HT-29 (cell line): ENCODE data around the gene LRRTM4. TPM values are rescaled to one million over a fixed set of nuclear protein-coding genes. Genes with fewer than 3 reads are reported as not detected.
A peak's percentile ranks its signal among the peaks of the same experiment; 100 is the strongest.

Experiments used
- DNase-seq: peaks from one replicate; pipeline ENCODE4 v3.0.0-alpha.2; 2015; ENCODE audit warnings: low spot score
- total RNA-seq: library from RNA; depleted of rRNA; stranded (reverse); fragments of >200 nt; shearing (Covaris generic); gene quantifications from 2 replicates; pipeline ENCODE4 v1.2.3, GENCODE V29; 2014; rRNA removed

The LRRTM4 gene
- not detected in 2 replicates for total RNA-seq

DNA sequence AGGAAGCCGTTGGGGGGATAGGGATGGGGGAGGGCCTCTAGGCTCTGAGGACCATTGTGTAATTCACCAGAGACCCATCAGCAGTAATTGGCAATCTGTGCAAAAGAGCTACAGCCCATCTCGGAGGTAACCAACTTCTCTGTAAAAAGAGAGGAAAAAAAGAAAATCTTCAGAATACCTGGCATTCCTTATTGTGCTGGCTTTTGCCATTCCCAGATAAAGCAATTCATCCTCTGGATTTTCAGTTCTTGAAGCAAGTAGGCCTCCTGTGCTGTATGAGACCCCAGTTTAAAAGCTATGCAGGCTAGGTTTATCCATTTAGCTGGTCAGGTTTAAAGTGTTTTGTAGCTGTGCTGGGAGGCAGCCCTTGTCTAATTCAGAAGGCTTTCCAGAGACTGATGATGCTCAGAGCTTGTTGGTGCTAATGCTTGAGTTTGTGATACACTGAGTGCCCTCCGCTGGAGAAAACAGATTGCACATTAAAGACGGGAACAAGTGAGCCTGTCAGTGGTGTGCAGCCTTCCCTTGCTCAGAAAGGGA, at the start of gene LRRTM4:
Gene LRRTM4 (minus strand): TSS at position 446 of the 540 bp plus-strand sequence.
- peak; percentile 50 for DNase-seq

DNA sequence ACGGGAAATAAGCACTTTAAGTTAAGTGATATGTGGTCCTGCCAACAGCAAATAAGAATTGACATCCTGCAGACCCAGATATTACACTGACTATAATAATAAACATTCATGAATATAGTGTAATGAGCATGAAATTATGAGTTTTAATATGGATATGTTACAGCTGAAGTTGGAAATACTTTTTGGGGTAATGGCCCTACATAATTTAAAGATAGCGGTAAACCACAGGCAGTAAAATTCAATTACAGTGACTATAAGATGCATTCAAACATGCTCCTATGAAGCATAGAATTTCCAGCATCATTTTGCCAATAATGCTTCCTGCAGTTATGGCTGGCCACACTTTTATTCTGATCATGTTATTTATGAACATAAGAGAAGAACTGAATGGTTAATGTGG, 49.4 kb upstream of the LRRTM4 start:
- DNase-seq = no peak

DNA sequence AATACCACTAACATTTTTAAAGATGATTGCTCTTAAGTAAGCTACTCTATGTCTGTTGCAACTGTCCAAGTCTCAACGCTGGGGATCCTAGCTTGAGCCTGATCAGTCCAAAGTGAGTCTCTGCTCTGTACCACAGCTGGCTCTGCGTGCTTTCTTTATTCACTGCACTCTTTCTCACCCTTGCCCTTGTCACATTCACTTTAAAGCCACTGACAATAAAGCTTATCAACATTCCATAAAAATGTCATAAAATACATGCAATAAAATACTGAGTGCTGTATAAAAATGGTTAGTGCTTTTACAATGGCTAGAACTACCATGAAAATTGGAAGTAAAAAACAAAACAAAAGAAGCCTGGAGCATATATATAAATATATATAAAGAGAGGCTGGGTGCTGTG, 45.5 kb upstream of the LRRTM4 start:
- peak; percentile 78 for DNase-seq

GRCh38 chr2:77566582-77566981, 44.4 kb upstream of the LRRTM4 start:
- peak; percentile 49 for DNase-seq

DNA sequence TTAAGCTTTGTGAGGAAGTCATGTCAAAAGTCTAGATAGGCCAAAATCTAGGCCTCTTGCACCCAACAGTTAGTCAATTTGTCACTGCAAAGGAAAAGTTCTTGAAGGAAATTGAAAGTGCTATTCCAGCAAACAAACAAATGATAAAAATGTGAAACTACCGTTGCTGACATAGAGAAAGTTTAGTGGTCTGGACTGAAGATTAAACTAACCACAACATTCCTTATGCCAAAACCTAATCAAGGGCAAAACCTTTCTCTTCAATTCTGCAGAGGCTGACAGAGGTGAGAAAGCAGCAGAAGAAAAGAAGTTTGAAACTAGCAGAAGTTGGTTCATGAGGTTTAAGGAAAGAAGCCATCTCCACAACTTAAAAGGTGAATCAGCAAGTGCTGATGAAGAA, 44.0 kb upstream of the LRRTM4 start:
- DNase-seq = no peak

DNA sequence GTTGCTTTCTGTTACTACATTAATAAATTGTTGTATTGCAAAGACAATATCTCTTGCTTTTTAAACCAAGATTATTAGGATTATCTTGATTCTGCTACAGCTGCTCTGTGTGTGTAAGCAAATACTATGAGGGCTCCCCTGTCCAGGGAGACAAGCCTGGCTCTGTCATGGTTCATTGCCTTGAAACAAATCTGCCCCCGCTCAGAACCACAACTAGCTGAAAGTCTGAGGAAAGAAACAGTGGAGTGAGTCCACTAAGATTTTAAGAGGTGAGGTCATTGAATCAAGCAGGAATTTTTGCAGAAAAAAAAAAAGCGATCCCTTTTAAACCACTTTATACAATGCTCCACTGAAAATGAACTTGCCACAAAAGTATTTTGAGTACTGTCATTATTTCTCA, 30.8 kb upstream of the LRRTM4 start:
- no peak for DNase-seq

GRCh38 chr2:77538031-77538430, 15.9 kb upstream of the LRRTM4 start:
- DNase-seq = no peak

DNA sequence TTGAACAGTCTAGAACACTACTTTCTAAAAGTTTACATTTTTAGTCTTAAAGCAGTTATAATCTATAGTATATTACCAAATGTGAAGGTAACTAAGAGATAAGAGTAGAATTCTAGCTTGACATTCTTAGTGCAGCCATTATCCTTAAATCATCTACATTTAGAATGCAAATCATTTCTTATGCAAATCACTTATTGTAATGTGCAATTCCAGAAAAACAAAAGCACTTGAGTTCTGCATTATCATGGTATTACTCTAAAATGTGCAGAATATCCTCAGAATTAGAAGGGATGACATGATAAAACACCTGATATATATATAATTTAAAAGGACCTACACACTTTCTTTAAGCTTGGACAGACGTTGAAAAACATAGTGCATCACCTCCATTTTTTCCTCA, 712 bp upstream of the LRRTM4 start:
- no peak for DNase-seq

GRCh38 chr2:77521548-77521891, 656 bp downstream of the LRRTM4 start:
- no peak for DNase-seq

DNA sequence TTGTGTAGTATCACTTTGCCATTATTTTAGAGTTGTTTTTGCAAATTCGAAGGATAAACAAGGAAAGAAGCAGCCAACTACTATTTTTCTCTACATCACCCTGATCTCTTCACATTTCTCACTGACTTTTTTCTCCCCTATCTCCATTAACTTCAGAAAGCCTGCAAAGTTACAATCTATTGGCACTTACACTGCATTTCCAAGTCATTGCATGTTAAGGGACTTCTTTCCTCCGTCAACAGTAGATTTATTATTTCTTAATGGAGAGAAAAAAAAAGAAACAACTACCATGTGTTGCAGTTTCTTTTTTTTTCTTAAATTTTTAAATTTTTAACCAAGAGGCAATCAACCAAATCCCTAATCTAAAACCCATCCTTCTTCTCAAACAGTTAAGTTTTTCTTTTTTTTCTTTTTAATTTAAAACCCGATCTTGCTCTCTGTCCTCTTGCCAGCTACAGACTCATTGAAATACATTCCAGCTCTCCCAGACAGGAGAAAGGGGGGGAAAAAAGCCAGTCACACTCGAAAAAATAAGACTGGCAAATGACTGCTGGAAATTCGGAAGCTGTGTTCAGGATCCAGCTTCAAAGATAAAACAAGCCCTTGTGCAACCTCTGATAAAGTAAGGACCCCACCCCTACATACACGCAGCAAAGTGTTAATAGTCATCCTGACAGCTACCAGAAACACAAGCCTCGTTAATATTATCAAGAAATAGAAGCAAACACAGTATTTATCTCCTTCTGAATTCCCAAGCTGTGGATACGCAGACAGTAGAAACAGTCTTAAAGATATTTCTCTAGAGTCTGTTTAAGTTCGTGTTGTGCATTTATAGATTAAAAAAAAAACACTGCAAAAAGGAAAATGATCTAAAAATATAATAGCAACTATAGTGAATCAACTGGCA, 1.3 kb downstream of the LRRTM4 start:
- no peak for DNase-seq

- no peak for DNase-seq
Observed at GRCh38 chr2:77519888-77520506, 2.2 kb downstream of the LRRTM4 start.

DNA sequence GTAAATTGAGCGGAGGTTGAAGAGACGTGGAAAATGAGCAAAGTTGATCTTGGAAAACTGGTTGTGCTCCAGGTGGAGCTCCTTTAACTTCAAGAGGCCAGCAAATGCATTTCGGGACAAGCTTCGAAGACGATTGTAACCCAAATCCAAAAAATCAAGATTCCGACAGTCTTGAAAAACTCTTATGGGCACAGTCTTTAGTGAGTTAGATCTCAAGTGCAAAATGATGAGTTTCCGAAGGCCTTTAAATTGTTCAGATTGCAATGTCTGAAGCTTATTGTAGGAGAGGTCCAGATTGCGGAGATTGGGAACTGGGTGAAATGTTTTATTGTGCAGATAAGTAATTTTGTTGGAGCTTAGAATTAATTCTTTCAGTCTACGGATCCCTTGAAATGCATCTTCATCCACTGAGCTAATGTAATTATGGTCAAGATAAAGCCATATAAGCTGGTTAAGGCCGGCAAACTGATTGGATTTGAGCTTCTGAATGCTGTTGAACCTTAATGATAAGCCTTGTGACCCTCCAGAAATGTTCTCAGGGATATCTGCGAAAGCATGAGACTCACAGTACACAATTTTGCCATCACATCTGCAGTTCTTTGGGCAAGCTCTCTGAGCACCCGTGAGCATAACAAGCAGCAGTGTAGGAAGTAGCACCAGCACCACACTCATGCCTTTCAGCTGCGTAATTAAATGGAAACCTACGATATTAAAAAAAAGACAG, 2.9 kb downstream of the LRRTM4 start:
- DNase-seq = no peak

DNA sequence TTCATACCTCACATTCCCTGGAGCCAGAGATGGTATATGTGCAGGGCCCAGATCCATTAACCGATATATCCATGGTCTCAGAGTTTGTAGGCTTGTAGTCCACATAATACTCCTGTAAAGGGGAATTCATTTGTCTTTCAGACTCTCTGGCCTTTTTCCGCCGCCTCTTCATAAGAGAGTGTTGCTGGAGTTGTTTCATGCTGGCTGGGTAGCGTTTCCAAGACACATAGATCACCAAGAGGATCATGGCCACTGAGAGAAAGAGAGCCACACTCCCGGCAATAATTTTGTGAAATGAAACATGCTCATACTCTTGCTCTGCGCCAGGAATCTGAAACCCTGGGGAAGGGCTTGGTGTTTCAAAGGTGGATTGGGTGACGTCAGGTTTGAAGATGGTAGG, 3.9 kb downstream of the LRRTM4 start:
- no peak for DNase-seq

DNA sequence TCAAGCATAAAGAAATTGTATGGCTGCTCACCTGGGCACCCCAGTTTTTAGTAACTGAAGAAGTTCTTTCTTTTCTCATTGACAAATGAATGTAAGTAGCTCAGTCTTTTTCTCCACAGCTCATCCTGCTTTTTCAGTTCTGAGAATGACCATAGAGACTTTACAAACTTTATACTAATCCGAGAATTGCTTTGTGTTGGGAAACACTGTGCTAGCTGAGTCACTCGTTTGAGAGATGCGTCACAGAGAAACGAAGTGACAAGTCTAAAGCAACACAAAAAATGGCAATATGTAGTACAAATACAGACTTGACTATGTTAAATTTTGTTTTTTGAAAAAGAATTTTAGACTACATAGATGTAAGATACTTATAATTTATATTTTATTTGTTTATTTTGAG, 9.0 kb downstream of the LRRTM4 start:
- DNase-seq = no peak

- no peak for DNase-seq
Observed at GRCh38 chr2:77512507-77512906, 9.7 kb downstream of the LRRTM4 start.

DNA sequence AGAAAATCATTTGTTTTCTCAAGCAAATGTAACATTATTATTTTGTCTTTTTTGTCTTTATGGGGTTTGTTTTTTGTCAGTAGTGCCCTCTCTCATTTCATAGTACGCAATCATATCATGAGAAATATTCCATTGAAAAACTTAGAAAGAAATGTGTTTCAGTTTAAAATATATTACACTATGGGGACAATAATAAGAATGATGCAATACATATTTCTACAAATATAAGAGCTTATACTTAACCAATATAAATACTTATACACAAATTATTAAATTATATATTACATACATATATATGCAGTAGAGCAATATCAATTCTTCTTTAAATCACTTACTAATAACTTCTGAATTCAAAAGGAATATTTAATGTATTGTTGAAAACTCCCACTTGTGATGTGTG, 13.7 kb downstream of the LRRTM4 start:
- no peak for DNase-seq

DNA sequence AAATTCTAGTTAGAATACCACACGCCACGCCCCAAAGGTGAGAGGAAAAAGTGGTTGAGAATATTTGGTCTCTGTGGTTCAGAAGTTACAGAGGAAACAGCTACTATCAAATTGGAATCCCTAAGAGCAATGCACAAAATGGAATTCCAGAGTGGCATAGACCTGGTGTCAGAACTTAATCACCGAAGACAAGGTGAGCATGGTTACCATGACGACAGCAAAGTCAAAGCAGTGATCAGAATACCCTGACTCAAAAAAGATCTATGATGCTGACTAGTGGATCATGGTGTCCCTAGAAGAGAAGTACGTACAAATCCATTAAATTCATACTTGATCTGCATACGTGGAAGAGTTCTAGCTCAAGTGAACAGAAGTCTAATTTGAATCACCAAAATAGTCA, 14.5 kb downstream of the LRRTM4 start:
- no peak for DNase-seq

GRCh38 chr2:77488141-77488540, 34.0 kb downstream of the LRRTM4 start:
- no peak for DNase-seq

GRCh38 chr2:77487074-77487803, 34.9 kb downstream of the LRRTM4 start:
- no peak for DNase-seq

- DNase-seq = no peak
Observed at GRCh38 chr2:77484026-77484425, 38.1 kb downstream of the LRRTM4 start.

- DNase-seq = no peak
Observed at GRCh38 chr2:77479895-77480294, 42.3 kb downstream of the LRRTM4 start.

GRCh38 chr2:77479395-77479794, 42.8 kb downstream of the LRRTM4 start:
- no peak for DNase-seq
